WTC11 (cell line): Measurements from ENCODE around the gene INSYN1. TPM values are rescaled to one million over a fixed set of nuclear protein-coding genes. Genes with fewer than 3 reads are reported as not detected.

Source experiments
- ATAC-seq: fragments of 200-7000 bp; cut with Tn5 transposase; 2 replicates; pipeline ENCODE4 v1.10.0; 2021; ENCODE audit warnings: mild to moderate bottlenecking, moderate library complexity
- CTCF ChIA-PET: fragments of 300-600 bp; sonication (Branson Sonifier 250); formaldehyde crosslinking; loops from one replicate; lab custom pipeline; 2021; ENCODE audit warnings: antibody characterized with exemption; lab: Charles Lee
- POLR2A ChIA-PET: fragments of 350-600 bp; sonication (Branson Sonifier 250); formaldehyde crosslinking; loops from one replicate; lab custom pipeline; 2021; ENCODE audit warnings: antibody characterized with exemption; lab: Charles Lee
- DNase-seq: peaks from one replicate; pipeline ENCODE4 v3.0.0; 2021; ENCODE audit warnings: low spot score
- H3K27ac Mint-ChIP-seq: 2 replicates; pipeline ENCODE4 v1.8.0; 2021; ENCODE audit warnings: mixed read lengths
- H3K27me3 Mint-ChIP-seq: 2 replicates; pipeline ENCODE4 v1.8.0; 2021; ENCODE audit warnings: low read depth, mild to moderate bottlenecking, moderate library complexity, mixed read lengths
- H3K36me3 Mint-ChIP-seq: 2 replicates; pipeline ENCODE4 v1.8.0; 2021; ENCODE audit warnings: mixed read lengths
- H3K4me1 Mint-ChIP-seq: 2 replicates; pipeline ENCODE4 v1.8.0; 2022; ENCODE audit warnings: mixed read lengths
- H3K4me3 Mint-ChIP-seq: 2 replicates; pipeline ENCODE4 v1.8.0; 2021; ENCODE audit warnings: mild to moderate bottlenecking, moderate library complexity, mixed read lengths
- H3K9me3 Mint-ChIP-seq: 2 replicates; pipeline ENCODE4 v1.8.0; 2021; ENCODE audit warnings: mixed read lengths
- AR ChIP-seq: fragments of 250-450 bp; sonication (Bioruptor Pico); IDR thresholded peaks from 2 replicates; pipeline ENCODE4 v1.9.0; 2021; ENCODE audit warnings: mild to moderate bottlenecking
- E2F1 ChIP-seq: sonication (generic); formaldehyde crosslinking; IDR thresholded peaks from 2 replicates; pipeline ENCODE4 v1.8.0; 2022; ENCODE audit warnings: mild to moderate bottlenecking, missing genetic modification reagents
- E2F4 ChIP-seq: sonication (generic); formaldehyde crosslinking; IDR thresholded peaks from 2 replicates; pipeline ENCODE4 v1.8.1; 2022; ENCODE audit warnings: low read depth, mild to moderate bottlenecking, moderate library complexity, missing genetic modification reagents, borderline replicate concordance
- ERG ChIP-seq: fragments of 250-450 bp; sonication (Bioruptor Pico); IDR thresholded peaks from 2 replicates; pipeline ENCODE4 v1.8.0; 2021; ENCODE audit warnings: mild to moderate bottlenecking
- ESRRA ChIP-seq: sonication (generic); formaldehyde crosslinking; IDR thresholded peaks from 2 replicates; pipeline ENCODE4 v1.8.1; 2022; ENCODE audit warnings: mild to moderate bottlenecking, missing genetic modification reagents, borderline replicate concordance
- FOXP1 ChIP-seq: sonication (generic); formaldehyde crosslinking; IDR thresholded peaks from 2 replicates; pipeline ENCODE4 v1.8.0; 2022; ENCODE audit warnings: missing genetic modification reagents, mild to moderate bottlenecking, moderate library complexity, borderline replicate concordance
- KAT7 ChIP-seq: sonication (generic); formaldehyde crosslinking; IDR thresholded peaks from 2 replicates; pipeline ENCODE4 v1.8.1; 2023; ENCODE audit warnings: missing genetic modification reagents, mild to moderate bottlenecking, borderline replicate concordance
- NR1H2 ChIP-seq: sonication (generic); formaldehyde crosslinking; IDR thresholded peaks from 2 replicates; pipeline ENCODE4 v1.9.0; 2021; ENCODE audit warnings: mild to moderate bottlenecking, moderate library complexity, missing genetic modification reagents
- NR3C1 ChIP-seq: sonication (generic); formaldehyde crosslinking; conservative IDR thresholded peaks from 2 replicates; pipeline ENCODE4 v1.8.1; 2023; ENCODE audit warnings: low read depth, mild to moderate bottlenecking, missing genetic modification reagents
- PRRX2 ChIP-seq: fragments of 250-450 bp; sonication (Bioruptor Pico); IDR thresholded peaks from 2 replicates; pipeline ENCODE4 v1.8.0; 2021; ENCODE audit warnings: mild to moderate bottlenecking
- RORB ChIP-seq: fragments of 250-450 bp; sonication (Bioruptor Pico); IDR thresholded peaks from 2 replicates; pipeline ENCODE4 v1.9.0; 2021; ENCODE audit warnings: mild to moderate bottlenecking
- SOX15 ChIP-seq: fragments of 250-450 bp; sonication (Bioruptor Pico); IDR thresholded peaks from 2 replicates; pipeline ENCODE4 v1.9.0; 2021; ENCODE audit warnings: mild to moderate bottlenecking
- STAT6 ChIP-seq: sonication (generic); formaldehyde crosslinking; conservative IDR thresholded peaks from 2 replicates; pipeline ENCODE4 v1.8.1; 2023; ENCODE audit warnings: mild to moderate bottlenecking, low read depth, missing genetic modification reagents, moderate library complexity
- TEAD4 ChIP-seq: sonication (generic); formaldehyde crosslinking; IDR thresholded peaks from 2 replicates; pipeline ENCODE4 v1.8.0; 2022; ENCODE audit warnings: mild to moderate bottlenecking, missing genetic modification reagents
- TP53 ChIP-seq: sonication (generic); formaldehyde crosslinking; IDR thresholded peaks from 2 replicates; pipeline ENCODE4 v1.8.1; 2023; ENCODE audit warnings: mild to moderate bottlenecking, missing genetic modification reagents
- ZNF423 ChIP-seq: fragments of 250-450 bp; sonication (Bioruptor Pico); IDR thresholded peaks from 2 replicates; pipeline ENCODE4 v2.1.2; 2022; ENCODE audit warnings: mild to moderate bottlenecking, moderate library complexity
- total RNA-seq: library from RNA; stranded (reverse); gene quantifications from 3 replicates; pipeline ENCODE4 v1.2.3, GENCODE V29; 2021
- TF ChIP-seq, protein P1 (sequence below): sonication (generic); formaldehyde crosslinking; IDR thresholded peaks from 2 replicates; pipeline ENCODE4 v1.8.1; 2023; ENCODE audit warnings: mild to moderate bottlenecking, missing genetic modification reagents, moderate library complexity
- TF ChIP-seq, protein P2 (sequence below): sonication (generic); formaldehyde crosslinking; IDR thresholded peaks from 2 replicates; pipeline ENCODE4 v1.8.1; 2023; ENCODE audit warnings: mild to moderate bottlenecking, missing genetic modification reagents, moderate library complexity
- TF ChIP-seq, protein P3 (sequence below): sonication (generic); formaldehyde crosslinking; IDR thresholded peaks from 2 replicates; pipeline ENCODE4 v1.8.0; 2022; ENCODE audit warnings: mild to moderate bottlenecking, missing genetic modification reagents
- TF ChIP-seq, protein P4 (sequence below): sonication (generic); formaldehyde crosslinking; IDR thresholded peaks from 2 replicates; pipeline ENCODE4 v1.8.1; 2022; ENCODE audit warnings: missing genetic modification reagents, borderline replicate concordance

The INSYN1 gene
- total RNA-seq, 1 experiment from 2014 or later = 11.9 TPM

GRCh38 chr15:73737535-73737934 lies 15.6 kb downstream of the INSYN1 start:
- no peak for ATAC-seq
- POLR2A ChIA-PET = no interaction called here
- CTCF ChIA-PET = interaction anchor here (1.0 to 2.1 kb wide), 3 partner anchors 13 to 129 kb away, joined by 5 to 6 read pairs (median 5); no protein-coding TSS in a partner anchor
- H3K36me3 Mint-ChIP-seq = no peaks in the 10 kb centered on the region
- no peak overlapping the region for H3K27ac Mint-ChIP-seq
- H3K4me1 Mint-ChIP-seq = no peaks in the 10 kb centered on the region
- H3K9me3 Mint-ChIP-seq = no peaks in the 10 kb centered on the region
- no peak overlapping the region for H3K4me3 Mint-ChIP-seq
- DNase-seq = no peak
- no peaks in the 10 kb centered on the region for H3K27me3 Mint-ChIP-seq
- TF ChIP-seq STAT6 (CRISPR knock-in tag) (no peak), NR1H2 (CRISPR knock-in tag) (no peak), ERG (CRISPR knock-in tag) (no peak), NR3C1 (CRISPR knock-in tag) (no peak), SOX15 (CRISPR knock-in tag) (no peak), TEAD4 (CRISPR knock-in tag) (no peak), AR (CRISPR knock-in tag) (no peak), E2F1 (CRISPR knock-in tag) (no peak), PRRX2 (no peak)
- TF ChIP-seq, protein P1, sequence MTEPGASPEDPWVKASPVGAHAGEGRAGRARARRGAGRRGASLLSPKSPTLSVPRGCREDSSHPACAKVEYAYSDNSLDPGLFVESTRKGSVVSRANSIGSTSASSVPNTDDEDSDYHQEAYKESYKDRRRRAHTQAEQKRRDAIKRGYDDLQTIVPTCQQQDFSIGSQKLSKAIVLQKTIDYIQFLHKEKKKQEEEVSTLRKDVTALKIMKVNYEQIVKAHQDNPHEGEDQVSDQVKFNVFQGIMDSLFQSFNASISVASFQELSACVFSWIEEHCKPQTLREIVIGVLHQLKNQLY (CRISPR knock-in tag) = no peak

DNA sequence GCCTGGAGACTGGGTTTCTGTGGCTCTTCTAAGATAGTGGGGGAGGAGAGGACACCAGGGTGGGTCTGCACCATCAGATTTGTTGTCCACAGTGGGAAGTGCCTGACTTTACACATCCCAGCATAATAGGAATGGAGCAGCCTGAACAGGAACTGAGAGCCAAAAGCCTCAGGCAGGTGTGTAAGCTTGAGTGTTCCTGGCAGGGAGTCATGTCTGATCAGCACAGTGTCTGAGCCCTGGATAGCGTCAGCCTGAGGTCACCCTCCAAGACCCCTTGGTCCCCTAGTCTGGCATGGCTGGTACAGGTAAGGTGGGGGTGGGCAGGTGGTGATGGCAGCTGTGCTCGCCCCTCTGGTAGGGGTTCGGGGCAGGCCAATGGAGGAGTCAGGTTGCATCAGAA lies 20.2 kb downstream of the INSYN1 start:
- TF ChIP-seq E2F4 (CRISPR knock-in tag) = no peak
- TF ChIP-seq, protein P2, sequence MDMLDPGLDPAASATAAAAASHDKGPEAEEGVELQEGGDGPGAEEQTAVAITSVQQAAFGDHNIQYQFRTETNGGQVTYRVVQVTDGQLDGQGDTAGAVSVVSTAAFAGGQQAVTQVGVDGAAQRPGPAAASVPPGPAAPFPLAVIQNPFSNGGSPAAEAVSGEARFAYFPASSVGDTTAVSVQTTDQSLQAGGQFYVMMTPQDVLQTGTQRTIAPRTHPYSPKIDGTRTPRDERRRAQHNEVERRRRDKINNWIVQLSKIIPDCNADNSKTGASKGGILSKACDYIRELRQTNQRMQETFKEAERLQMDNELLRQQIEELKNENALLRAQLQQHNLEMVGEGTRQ = no peak
- TF ChIP-seq, protein P3, sequence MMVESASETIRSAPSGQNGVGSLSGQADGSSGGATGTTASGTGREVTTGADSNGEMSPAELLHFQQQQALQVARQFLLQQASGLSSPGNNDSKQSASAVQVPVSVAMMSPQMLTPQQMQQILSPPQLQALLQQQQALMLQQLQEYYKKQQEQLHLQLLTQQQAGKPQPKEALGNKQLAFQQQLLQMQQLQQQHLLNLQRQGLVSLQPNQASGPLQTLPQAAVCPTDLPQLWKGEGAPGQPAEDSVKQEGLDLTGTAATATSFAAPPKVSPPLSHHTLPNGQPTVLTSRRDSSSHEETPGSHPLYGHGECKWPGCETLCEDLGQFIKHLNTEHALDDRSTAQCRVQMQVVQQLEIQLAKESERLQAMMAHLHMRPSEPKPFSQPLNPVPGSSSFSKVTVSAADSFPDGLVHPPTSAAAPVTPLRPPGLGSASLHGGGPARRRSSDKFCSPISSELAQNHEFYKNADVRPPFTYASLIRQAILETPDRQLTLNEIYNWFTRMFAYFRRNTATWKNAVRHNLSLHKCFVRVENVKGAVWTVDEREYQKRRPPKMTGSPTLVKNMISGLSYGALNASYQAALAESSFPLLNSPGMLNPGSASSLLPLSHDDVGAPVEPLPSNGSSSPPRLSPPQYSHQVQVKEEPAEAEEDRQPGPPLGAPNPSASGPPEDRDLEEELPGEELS (CRISPR knock-in tag) = no peak
- no peak for TF ChIP-seq TP53 (CRISPR knock-in tag)
- TF ChIP-seq ESRRA = no peak
- TF ChIP-seq RORB (CRISPR knock-in tag) = no peak
- TF ChIP-seq ZNF423 (CRISPR knock-in tag) = no peak
- TF ChIP-seq FOXP1 (CRISPR knock-in tag) = no peak
- TF ChIP-seq KAT7 (CRISPR knock-in tag) = no peak
- TF ChIP-seq, protein P4, sequence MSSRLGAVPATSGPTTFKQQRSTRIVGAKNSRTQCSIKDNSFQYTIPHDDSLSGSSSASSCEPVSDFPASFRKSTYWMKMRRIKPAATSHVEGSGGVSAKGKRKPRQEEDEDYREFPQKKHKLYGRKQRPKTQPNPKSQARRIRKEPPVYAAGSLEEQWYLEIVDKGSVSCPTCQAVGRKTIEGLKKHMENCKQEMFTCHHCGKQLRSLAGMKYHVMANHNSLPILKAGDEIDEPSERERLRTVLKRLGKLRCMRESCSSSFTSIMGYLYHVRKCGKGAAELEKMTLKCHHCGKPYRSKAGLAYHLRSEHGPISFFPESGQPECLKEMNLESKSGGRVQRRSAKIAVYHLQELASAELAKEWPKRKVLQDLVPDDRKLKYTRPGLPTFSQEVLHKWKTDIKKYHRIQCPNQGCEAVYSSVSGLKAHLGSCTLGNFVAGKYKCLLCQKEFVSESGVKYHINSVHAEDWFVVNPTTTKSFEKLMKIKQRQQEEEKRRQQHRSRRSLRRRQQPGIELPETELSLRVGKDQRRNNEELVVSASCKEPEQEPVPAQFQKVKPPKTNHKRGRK (CRISPR knock-in tag) = no peak
- CTCF ChIA-PET = interaction anchor here (1.1 to 2.6 kb wide), 3 partner anchors 15 to 28 kb away, joined by 5 to 14 read pairs (median 5); no protein-coding TSS in a partner anchor
- no peak for DNase-seq
- Mint-ChIP-seq H3K4me1 (no peaks in the 10 kb centered on the region), H3K27ac (no peak overlapping the region), H3K9me3 (peaks cover 6% of the 10 kb centered on the region; the same call in 1 of the 2 replicates), H3K27me3 (no peaks in the 10 kb centered on the region), H3K36me3 (no peaks in the 10 kb centered on the region), H3K4me3 (no peak overlapping the region)
- no peak for ATAC-seq
- POLR2A ChIA-PET = interaction anchor here (1.0 kb wide), 1 partner anchor 11 kb away, joined by 3 read pairs; no protein-coding TSS in a partner anchor
